ENCODE measurements around the gene PRPF19. TPM values are rescaled to one million over a fixed set of nuclear protein-coding genes. Genes with fewer than 3 reads are reported as not detected.

The PRPF19 gene
- total RNA-seq, 3 donors from 2014 or later = 61.1 to 74.1 (median 64.6) TPM

DNA sequence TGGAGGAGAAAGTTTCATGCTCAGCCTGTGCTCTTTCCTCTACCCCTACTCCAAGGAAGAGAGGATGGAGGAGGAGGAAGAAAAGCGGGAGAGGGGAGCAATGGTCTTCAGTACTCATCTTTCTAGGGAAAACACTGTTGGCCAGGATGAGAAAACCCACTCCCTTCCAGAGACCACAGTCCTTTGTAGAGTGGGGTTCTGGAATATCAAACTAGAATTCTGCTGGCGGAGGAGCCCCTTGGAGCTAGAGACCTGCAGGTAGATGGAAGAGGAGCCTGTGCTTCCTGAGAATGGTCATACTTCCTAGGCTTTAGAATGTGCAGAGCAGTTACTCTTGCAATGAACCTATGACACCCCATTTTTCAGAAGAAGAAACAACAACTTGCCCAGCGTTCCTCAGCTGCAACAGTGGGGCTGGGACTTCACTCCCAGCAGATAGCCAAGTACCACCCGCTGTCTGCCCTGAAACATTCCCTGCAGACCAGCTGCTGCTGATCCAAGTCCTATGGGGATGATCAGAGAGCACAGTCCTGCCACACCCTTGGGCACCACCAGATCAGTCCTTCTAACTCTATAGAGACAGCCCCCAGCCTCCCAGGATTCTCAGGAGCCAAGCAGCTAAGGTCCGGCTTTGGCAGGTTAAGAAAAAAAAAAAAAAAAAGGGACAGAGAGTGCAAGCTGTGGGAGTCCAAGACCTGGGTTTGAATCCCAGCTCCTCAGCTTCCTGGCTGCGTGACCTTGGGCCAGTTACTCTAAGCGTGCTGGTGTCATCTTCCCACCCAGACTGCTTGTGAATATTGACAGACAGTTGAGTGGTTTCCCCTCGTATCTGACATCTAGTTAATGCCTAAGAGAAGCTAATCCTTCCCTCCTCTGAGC lies 51.3 kb downstream of the PRPF19 start:
- no peaks in the 10 kb centered on the region for H3K36me3 ChIP-seq (ENCODE audit: low read depth)
- intact Hi-C loops (cut with DNase I, micrococcal nuclease) = no loop called here
- TF ChIP-seq, protein P1, sequence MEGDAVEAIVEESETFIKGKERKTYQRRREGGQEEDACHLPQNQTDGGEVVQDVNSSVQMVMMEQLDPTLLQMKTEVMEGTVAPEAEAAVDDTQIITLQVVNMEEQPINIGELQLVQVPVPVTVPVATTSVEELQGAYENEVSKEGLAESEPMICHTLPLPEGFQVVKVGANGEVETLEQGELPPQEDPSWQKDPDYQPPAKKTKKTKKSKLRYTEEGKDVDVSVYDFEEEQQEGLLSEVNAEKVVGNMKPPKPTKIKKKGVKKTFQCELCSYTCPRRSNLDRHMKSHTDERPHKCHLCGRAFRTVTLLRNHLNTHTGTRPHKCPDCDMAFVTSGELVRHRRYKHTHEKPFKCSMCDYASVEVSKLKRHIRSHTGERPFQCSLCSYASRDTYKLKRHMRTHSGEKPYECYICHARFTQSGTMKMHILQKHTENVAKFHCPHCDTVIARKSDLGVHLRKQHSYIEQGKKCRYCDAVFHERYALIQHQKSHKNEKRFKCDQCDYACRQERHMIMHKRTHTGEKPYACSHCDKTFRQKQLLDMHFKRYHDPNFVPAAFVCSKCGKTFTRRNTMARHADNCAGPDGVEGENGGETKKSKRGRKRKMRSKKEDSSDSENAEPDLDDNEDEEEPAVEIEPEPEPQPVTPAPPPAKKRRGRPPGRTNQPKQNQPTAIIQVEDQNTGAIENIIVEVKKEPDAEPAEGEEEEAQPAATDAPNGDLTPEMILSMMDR (IDR thresholded peaks at IDR 0.05) = no peak
- no peaks in the 10 kb centered on the region for H3K9me3 ChIP-seq
- peaks cover 13% of the 10 kb centered on the region for H3K4me1 ChIP-seq (ENCODE audit: low read depth)
- no peak for DNase-seq
- no peak for ATAC-seq
- no peak overlapping the region for H3K4me3 ChIP-seq

DNA sequence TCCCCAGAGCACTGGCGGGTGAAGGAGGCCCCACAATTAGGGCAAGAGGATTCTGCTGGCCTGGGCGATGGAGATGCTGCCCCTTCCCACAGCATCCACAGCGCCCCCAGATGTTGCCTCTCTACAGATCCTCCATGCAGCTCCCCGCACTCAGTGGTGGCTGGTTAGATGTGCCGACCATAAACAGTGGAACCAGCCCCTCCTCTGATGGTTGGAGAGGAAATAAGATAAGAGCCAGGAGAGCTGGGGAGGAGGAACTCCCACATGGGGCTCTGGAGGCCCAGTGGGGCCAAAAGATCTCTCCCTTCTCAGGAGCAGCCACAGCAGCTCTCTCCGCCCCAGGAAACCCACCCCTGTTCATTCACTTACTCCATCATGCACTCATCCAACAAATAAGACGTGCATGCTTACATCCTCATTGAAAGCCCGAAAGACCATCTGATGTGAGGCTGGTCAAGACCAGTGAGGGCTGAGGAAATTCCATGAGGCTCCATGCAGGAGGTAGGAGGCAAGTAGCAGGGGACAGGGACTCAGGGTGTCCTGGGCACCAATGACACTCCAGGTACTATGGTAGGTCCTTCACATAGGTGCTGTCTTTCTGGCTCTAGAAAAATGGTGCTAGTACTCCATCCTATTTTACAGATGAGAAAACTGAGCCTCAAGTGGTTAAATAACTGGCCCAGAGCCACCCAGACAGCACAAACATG lies 52.1 kb downstream of the PRPF19 start:
- Histone ChIP-seq H3K4me3 (no peak overlapping the region), H3K36me3 (ENCODE audit: low read depth) (no peaks in the 10 kb centered on the region), H3K4me1 (ENCODE audit: low read depth) (peaks cover 13% of the 10 kb centered on the region), H3K9me3 (no peaks in the 10 kb centered on the region)
- intact Hi-C loops (cut with DNase I, micrococcal nuclease) = no loop called here
- DNase-seq = no peak
- ATAC-seq = no peak
- TF ChIP-seq, protein P1 (IDR thresholded peaks at IDR 0.05) = no peak

DNA sequence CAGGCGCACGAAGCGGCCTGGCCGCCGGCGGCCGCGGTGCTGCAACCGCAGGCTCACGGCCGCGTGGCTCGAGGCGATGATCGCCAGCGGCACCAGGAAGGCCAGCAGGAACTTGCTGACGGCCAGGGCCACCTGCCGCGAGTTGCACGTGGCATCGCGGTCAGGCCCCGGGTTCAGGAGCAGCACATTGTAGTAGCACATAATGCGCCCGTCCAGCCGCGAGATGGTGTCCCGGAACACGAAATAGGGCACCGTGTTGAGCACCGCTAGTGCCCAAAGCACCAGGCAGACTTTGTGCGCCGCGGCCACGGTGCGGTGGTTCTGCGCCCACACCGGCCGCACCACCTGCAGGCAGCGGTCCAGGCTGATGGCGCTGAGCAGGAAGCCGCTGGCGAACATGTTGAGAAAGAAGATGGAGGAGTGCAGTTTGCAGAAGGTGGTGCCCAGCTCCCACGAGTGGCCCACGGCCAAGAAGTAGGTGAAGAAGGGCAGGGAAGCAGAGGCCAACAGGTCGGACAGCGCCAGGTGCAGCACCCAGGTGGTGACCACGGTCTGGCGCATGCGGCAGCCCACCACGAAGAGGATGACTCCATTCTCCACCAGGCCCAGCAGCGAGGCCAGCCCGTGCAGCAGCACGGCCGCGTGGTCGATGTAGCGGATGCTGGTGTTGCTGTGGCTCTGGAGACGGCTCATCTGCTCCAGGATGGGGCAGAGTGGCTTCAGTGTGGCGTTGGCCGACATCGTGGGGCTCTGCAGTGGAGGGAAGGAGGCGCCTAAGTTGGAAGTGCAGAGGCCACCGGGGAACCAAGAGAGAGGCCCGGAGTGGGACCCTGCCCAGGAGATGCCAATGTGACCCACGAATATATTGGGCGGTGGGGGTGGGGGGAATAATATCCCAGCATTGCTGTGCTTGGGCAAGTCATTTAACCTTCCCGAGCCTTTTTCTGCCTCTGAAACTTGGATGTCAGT lies 53.1 kb downstream of the PRPF19 start:
- intact Hi-C loops (cut with DNase I, micrococcal nuclease) = no loop called here
- no peak overlapping the region for H3K4me3 ChIP-seq
- H3K36me3 ChIP-seq (ENCODE audit: low read depth) = no peaks in the 10 kb centered on the region

DNA sequence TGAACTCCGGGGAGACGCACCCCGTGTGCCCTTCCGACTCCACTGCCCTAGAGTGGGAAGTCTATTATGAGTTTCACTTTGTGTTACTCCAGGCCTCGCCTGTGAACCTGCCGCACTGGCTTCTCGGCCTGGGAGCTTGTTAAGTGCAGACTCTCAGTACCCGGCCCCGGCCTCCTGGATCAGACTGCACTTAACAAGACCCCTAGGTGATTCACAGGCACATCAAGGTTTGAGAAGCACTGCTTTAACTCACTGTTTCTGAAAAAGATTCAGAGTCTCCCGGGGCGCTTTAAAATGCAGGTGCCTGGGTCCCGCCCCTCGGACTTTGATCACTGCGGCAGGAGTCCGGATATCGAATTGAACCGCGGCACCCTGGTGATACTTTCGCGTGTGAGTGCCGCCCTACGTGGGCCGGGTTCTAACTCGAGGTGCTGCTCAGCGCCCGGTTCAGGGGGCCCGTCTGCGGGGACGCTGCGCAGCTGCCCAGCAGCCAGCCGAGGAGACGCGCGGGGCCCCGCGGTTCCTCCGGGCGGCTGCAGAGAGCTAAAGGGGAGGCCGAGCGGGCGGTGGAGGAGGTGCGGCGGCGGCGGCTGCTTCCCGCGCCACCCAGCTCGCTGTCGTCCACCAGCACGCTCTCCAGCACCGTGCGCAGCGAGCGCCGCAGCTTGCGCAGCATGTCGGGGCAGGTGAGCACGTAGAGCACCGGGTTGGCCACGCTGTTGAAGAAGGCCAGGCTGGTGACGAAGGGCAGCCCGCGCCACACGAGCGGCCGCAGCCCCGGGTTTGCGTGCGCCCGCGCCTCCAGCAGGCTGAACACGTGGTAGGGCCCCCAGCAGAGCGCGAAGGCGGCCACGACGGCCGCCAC lies 54.0 kb downstream of the PRPF19 start:
- Histone ChIP-seq H3K36me3 (ENCODE audit: low read depth) (no peaks in the 10 kb centered on the region), H3K4me1 (ENCODE audit: low read depth) (peaks cover 13% of the 10 kb centered on the region), H3K4me3 (peak overlapping the region; percentile 9), H3K9me3 (no peaks in the 10 kb centered on the region)
- TF ChIP-seq, protein P1 (IDR thresholded peaks at IDR 0.05) = no peak
- ATAC-seq (peak; percentile 93), DNase-seq (peak; percentile 87 to 93 (median 89))
- intact Hi-C loops (cut with DNase I, micrococcal nuclease) = no loop called here

More for the DNA sequence above, 53.1 kb downstream of the PRPF19 start:
- no peak for ATAC-seq
- DNase-seq = peak in 2 of 3 donors; percentile 35 to 55
- Histone ChIP-seq H3K4me1 (ENCODE audit: low read depth) (peaks cover 13% of the 10 kb centered on the region), H3K9me3 (no peaks in the 10 kb centered on the region)
- TF ChIP-seq, protein P1 (IDR thresholded peaks at IDR 0.05) = no peak
